CD4-positive, alpha-beta T cell (primary cell): Measurements from ENCODE around the gene ALDH3B1. TPM values are rescaled to one million over a fixed set of nuclear protein-coding genes. Genes with fewer than 3 reads are reported as not detected.
A peak's percentile ranks its signal among the peaks of the same experiment; 100 is the strongest.

Experiments
- ATAC-seq: fragments of 200-7000 bp; cut with Tn5 transposase; one replicate; pipeline ENCODE4 v1.10.0; 2022; ENCODE audit warnings: mild to moderate bottlenecking; ENCODE audit not compliant: poor library complexity
- CTCF ChIA-PET: fragments of 350-600 bp; sonication (Branson Sonifier 250); formaldehyde crosslinking; loops from one replicate; lab custom pipeline; 2021; ENCODE audit warnings: antibody characterized with exemption, inconsistent platforms; lab: Charles Lee
- POLR2A ChIA-PET: fragments of 350-600 bp; sonication (Branson Sonifier 250); formaldehyde crosslinking; loops from one replicate; lab custom pipeline; 2021; ENCODE audit warnings: antibody characterized with exemption, inconsistent platforms; lab: Charles Lee
- DNase-seq, 14 experiments: peaks; one replicate each; pipeline ENCODE4 v3.0.0-alpha.2; 2013 to 2020; ENCODE audit warnings: mixed read lengths in 2 of 14
- H3K27ac ChIP-seq, 2 donors: one replicate each; pipeline versions ENCODE4 v1.5.1 to v1.7.0; 2013; ENCODE audit warnings: low read length in 2 of 2, low read depth in 1 of 2, mild to moderate bottlenecking in 1 of 2
- H3K27me3 ChIP-seq, 2 experiments: 1 replicate in 1 of 2; 2 replicates in 1 of 2; pipeline versions ENCODE4 v1.6.1 to v1.7.0; 2013; ENCODE audit warnings: low read length in 2 of 2, control low read depth in 1 of 2, mild to moderate bottlenecking in 1 of 2, moderate library complexity in 1 of 2; ENCODE audit not compliant: insufficient read depth in 2 of 2, control insufficient read depth in 1 of 2
- H3K36me3 ChIP-seq: one replicate; pipeline ENCODE4 v1.6.1; 2013; ENCODE audit warnings: low read length, control low read depth; ENCODE audit not compliant: insufficient read depth
- H3K4me1 ChIP-seq: one replicate; pipeline ENCODE4 v1.6.1; 2013; ENCODE audit warnings: low read length, control low read depth; ENCODE audit not compliant: insufficient read depth
- H3K4me3 ChIP-seq: one replicate; pipeline ENCODE4 v1.5.1; 2013; ENCODE audit warnings: mild to moderate bottlenecking, low read length, moderate library complexity
- H3K9me3 ChIP-seq, 2 experiments: 1 replicate in 1 of 2; 2 replicates in 1 of 2; pipeline versions ENCODE4 v1.6.1 to v1.7.0; 2013; ENCODE audit warnings: low read length in 2 of 2, mild to moderate bottlenecking in 2 of 2, control low read depth in 1 of 2, moderate library complexity in 1 of 2; ENCODE audit not compliant: control insufficient read depth in 1 of 2, insufficient read depth in 1 of 2
- H3K27ac Mint-ChIP-seq: one replicate; pipeline ENCODE4 v1.8.0; 2020; ENCODE audit warnings: mixed read lengths
- H3K27me3 Mint-ChIP-seq: one replicate; pipeline ENCODE4 v1.8.0; 2021; ENCODE audit warnings: mixed read lengths
- H3K36me3 Mint-ChIP-seq: one replicate; pipeline ENCODE4 v1.8.0; 2021; ENCODE audit warnings: low read depth, mixed read lengths
- H3K4me1 Mint-ChIP-seq: one replicate; pipeline ENCODE4 v1.8.0; 2021; ENCODE audit warnings: low read depth, mixed read lengths
- H3K4me3 Mint-ChIP-seq: one replicate; pipeline ENCODE4 v1.8.0; 2020; ENCODE audit warnings: mild to moderate bottlenecking, mixed read lengths
- H3K9me3 Mint-ChIP-seq: one replicate; pipeline ENCODE4 v1.8.0; 2020; ENCODE audit warnings: mixed read lengths
- CTCF ChIP-seq: fragments of 200-600 bp; IDR thresholded peaks from one replicate; pipeline ENCODE4 v1.8.0; 2022; ENCODE audit warnings: antibody characterized with exemption, mild to moderate bottlenecking
- intact Hi-C, 2 experiments: fragments of 100-400 bp; cut with DNase I in 1 of 2; cut with micrococcal nuclease in 1 of 2; formaldehyde crosslinking; loops; one replicate each; pipeline versions ENCODE4 v1.15.1 to v1.9.0; 2023 to 2025; cut with DNase I, micrococcal nuclease
- total RNA-seq, 174 experiments: library from RNA in 2 of 174; stranded (reverse) in 2 of 174; gene quantifications; one replicate each; pipeline ENCODE4 v1.2.3 and lab custom pipeline; 2021 to 2026

The ALDH3B1 gene
- total RNA-seq, 2 experiments from 2014 or later: 0.34 to 0.44 TPM

GRCh38 chr11:68002575-68002937, 7.6 kb upstream of the ALDH3B1 start:
- TF ChIP-seq CTCF: no peak
- ChIA-PET POLR2A (interaction anchor here (0.6 kb wide), 1 partner anchor 27 kb away, joined by 3 read pairs; no protein-coding TSS in a partner anchor), CTCF (interaction anchor here (1.1 to 1.9 kb wide), 2 partner anchors 8 to 47 kb away, joined by 3 to 4 read pairs; no protein-coding TSS in a partner anchor)
- Mint-ChIP-seq H3K9me3 (no peaks in the 10 kb centered on the region), H3K4me3 (peak overlapping the region; percentile 84), H3K4me1 (peaks cover 31% of the 10 kb centered on the region), H3K27ac (peak overlapping the region; percentile 76), H3K27me3 (no peaks in the 10 kb centered on the region), H3K36me3 (no peaks in the 10 kb centered on the region)
- DNase-seq (no peak), ATAC-seq (no peak)
- no peaks in the 10 kb centered on the region for H3K27me3 ChIP-seq
- H3K36me3 ChIP-seq: no peaks in the 10 kb centered on the region
- H3K9me3 ChIP-seq: no peaks in the 10 kb centered on the region
- no peak overlapping the region for H3K27ac ChIP-seq
- intact Hi-C loops: loop anchor here in 1 of 2 experiments (10.0 kb wide), 1 partner anchor 202 kb away; no protein-coding TSS in a partner anchor
- H3K4me3 ChIP-seq: peak overlapping the region; percentile 53
- H3K4me1 ChIP-seq: peaks cover 46% of the 10 kb centered on the region

- Histone ChIP-seq H3K4me1 (peaks cover 40% of the 10 kb centered on the region), H3K9me3 (no peaks in the 10 kb centered on the region), H3K27me3 (no peaks in the 10 kb centered on the region), H3K27ac (no peak overlapping the region), H3K36me3 (no peaks in the 10 kb centered on the region), H3K4me3 (peak overlapping the region; percentile 53)
- intact Hi-C loops: loop anchor here in 1 of 2 experiments (10.0 kb wide), 1 partner anchor 202 kb away; no protein-coding TSS in a partner anchor
- Mint-ChIP-seq H3K36me3 (no peaks in the 10 kb centered on the region), H3K4me3 (peak overlapping the region; percentile 84), H3K27me3 (no peaks in the 10 kb centered on the region), H3K9me3 (no peaks in the 10 kb centered on the region), H3K27ac (peak overlapping the region; percentile 76), H3K4me1 (peaks cover 28% of the 10 kb centered on the region)
- ChIA-PET CTCF (interaction anchor here (1.1 to 1.9 kb wide), 2 partner anchors 9 to 48 kb away, joined by 3 to 4 read pairs; no protein-coding TSS in a partner anchor), POLR2A (interaction anchor here (0.7 kb wide), 1 partner anchor 9 kb away, joined by 3 read pairs; no protein-coding TSS in a partner anchor)
- peak; percentile 89 for ATAC-seq
- no peak for TF ChIP-seq CTCF
- DNase-seq: peak; percentile 37 to 83 (median 61)
These were observed 6.9 kb upstream of the ALDH3B1 start for GRCh38 chr11:68002938-68003845.

- Mint-ChIP-seq H3K27ac (peak within 1 kb of the TSS; percentile 76), H3K9me3 (no peaks in the 10 kb centered on the region), H3K4me3 (peak within 1 kb of the TSS; percentile 90), H3K4me1 (peaks cover 25% of the 10 kb centered on the region), H3K36me3 (no peaks in the 10 kb centered on the region), H3K27me3 (no peaks in the 10 kb centered on the region)
- DNase-seq (peak; percentile 58 to 90 (median 74)), ATAC-seq (peak; percentile 77)
- TF ChIP-seq CTCF: no peak
- intact Hi-C loops: loop anchor here in 1 of 2 experiments (10.0 kb wide), 1 partner anchor 201 kb away; no protein-coding TSS in a partner anchor
- Histone ChIP-seq H3K27me3 (no peaks in the 10 kb centered on the region), H3K9me3 (no peaks in the 10 kb centered on the region), H3K27ac (peak within 1 kb of the TSS; percentile 10 to 15), H3K4me3 (peak within 1 kb of the TSS; percentile 53), H3K4me1 (peaks cover 32% of the 10 kb centered on the region), H3K36me3 (no peaks in the 10 kb centered on the region)
- POLR2A ChIA-PET: no interaction called here
- CTCF ChIA-PET: interaction anchor here (1.9 kb wide), 1 partner anchor 49 kb away, joined by 4 read pairs; no protein-coding TSS in a partner anchor
These were observed 6.1 kb upstream of the ALDH3B1 start, which contains the start of gene UNC93B1 for GRCh38 chr11:68003846-68004550. TSS of gene UNC93B1 (minus strand) at chr11:68004097. CDS start at chr11:68004043, 54 bp downstream.
